Fibroblast of skin of back (primary cell): ENCODE data around the gene RRAGB.
"Not testable (repeated sequence)": the region's sequence is repeated elsewhere in the genome, so short reads cannot be mapped to it uniquely, and the experiment has no call there.

Experiments
- DNase-seq: peaks from one replicate; pipeline ENCODE4 v3.0.0-alpha.2; 2013

Gene RRAGB

GRCh38 chrX:55774419-55774818 lies 56.9 kb downstream of the RRAGB start:
- DNase-seq = not testable (repeated sequence)

- no peak for DNase-seq
Observed at GRCh38 chrX:55777596-55777995, 60.0 kb downstream of the RRAGB start.

DNA sequence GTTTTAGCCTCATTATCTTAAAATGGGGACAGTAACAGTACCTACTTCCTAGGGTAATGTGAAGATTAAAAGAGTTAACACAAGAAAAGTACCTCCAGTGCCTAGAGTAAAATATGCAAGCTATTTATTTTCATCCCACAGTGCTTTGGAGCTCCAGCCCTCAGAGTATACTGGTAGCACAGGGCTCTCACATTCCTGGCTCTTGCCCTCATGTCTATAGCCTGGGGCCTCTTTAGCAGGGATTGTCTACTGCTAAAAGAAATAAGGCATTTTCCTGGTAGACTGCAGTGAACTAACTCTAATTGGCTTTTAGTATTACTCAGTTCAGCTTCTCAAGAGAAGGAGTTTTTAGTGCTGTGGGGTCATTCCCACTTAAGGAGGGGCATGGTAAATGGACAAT lies 60.8 kb downstream of the RRAGB start:
- DNase-seq = peak; percentile 9

GRCh38 chrX:55783723-55784122 lies 66.2 kb downstream of the RRAGB start:
- no peak for DNase-seq

- no peak for DNase-seq
Observed at GRCh38 chrX:55787063-55787462, 69.5 kb downstream of the RRAGB start.

DNA sequence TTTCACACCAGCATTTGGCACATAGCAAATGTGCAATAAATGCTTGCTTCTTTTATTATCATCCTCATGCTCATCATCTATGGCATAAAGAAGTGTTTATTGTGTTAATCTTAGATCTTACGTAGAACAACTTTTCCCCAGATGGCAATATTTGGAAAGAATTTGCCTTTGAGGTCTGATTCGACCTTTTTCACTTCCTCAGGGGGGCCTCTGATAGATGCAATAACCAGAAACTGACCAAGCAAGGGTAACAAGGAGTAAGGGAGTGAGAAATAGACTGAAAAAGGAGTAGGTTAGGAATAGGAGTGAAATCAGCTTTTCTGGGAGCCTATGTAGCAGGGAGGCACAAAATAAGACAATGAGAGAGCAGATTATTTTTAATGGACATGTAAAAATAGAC lies 70.2 kb downstream of the RRAGB start:
- no peak for DNase-seq

- DNase-seq = no peak
Observed at GRCh38 chrX:55794405-55794804, 76.9 kb downstream of the RRAGB start.

- DNase-seq = no peak
Observed at GRCh38 chrX:55796496-55796895, 78.9 kb downstream of the RRAGB start.

DNA sequence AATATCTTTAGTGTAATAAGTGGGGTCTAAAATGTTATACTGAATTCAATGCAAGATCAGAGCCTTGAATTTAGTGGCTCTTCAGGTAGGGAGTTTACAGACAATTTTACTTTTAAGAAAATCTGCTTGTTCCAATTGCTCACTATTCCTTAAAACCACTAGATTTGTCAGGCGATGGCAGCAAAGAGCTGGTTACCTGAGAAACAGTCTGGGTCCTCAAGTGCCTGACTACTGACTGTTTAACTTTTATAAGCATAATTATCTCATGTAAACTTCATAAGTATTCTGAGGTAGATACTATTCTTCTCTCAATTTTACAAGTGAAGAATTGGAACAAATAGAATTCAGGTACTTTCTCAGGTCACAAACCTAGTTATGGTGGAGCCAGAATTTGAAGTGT lies 84.3 kb downstream of the RRAGB start:
- DNase-seq = no peak
